NCI-H748 (cell line): ENCODE results near the gene MCTS1.
A peak's percentile ranks its signal among the peaks of the same experiment; 100 is the strongest.

Experiments
- DNase-seq: peaks from one replicate; lab custom pipeline; 2025; ENCODE audit not compliant: unreplicated experiment; lab: John Stamatoyannopoulos, UW

The MCTS1 gene

GRCh38 chrX:120603707-120604360 lies at the start of gene MCTS1:
TSS of gene MCTS1 (plus strand) at chrX:120604101. CDS start at chrX:120604237, 136 bp downstream.
- peak; percentile 99 for DNase-seq

GRCh38 chrX:120556251-120556650 lies 47.6 kb upstream of the MCTS1 start:
- no peak for DNase-seq

GRCh38 chrX:120559804-120560203 lies 44.1 kb upstream of the MCTS1 start:
- DNase-seq = peak; percentile 64

GRCh38 chrX:120560405-120560841 lies 43.5 kb upstream of the MCTS1 start:
- peak; percentile 83 for DNase-seq

GRCh38 chrX:120560842-120561633 lies 42.9 kb upstream of the MCTS1 start, which contains the start of gene CUL4B:
TSS of gene CUL4B (minus strand) at chrX:120560962. CDS start at chrX:120560638, 324 bp downstream.
- DNase-seq = peak; percentile 99

- DNase-seq = peak; percentile 35
Measured at GRCh38 chrX:120561634-120562568, 42.0 kb upstream of the MCTS1 start.

- no peak for DNase-seq
Measured at GRCh38 chrX:120562569-120562926, 41.4 kb upstream of the MCTS1 start.

GRCh38 chrX:120564925-120565324 lies 39.0 kb upstream of the MCTS1 start:
- DNase-seq = no peak

- DNase-seq = no peak
Measured at GRCh38 chrX:120566817-120567216, 37.1 kb upstream of the MCTS1 start.

- DNase-seq = no peak
Measured at GRCh38 chrX:120568035-120568434, 35.9 kb upstream of the MCTS1 start.

- no peak for DNase-seq
Measured at GRCh38 chrX:120568609-120569008, 35.3 kb upstream of the MCTS1 start.

GRCh38 chrX:120570011-120570600 lies 33.8 kb upstream of the MCTS1 start:
- DNase-seq = no peak

- peak; percentile 4 for DNase-seq
Measured at GRCh38 chrX:120573806-120574205, 30.1 kb upstream of the MCTS1 start.

GRCh38 chrX:120575379-120576114 lies 28.4 kb upstream of the MCTS1 start:
- DNase-seq = peak; percentile 13

- DNase-seq = no peak
Measured at GRCh38 chrX:120585702-120586101, 18.2 kb upstream of the MCTS1 start.

- DNase-seq = peak; percentile 72
Measured at GRCh38 chrX:120604361-120604782, 471 bp downstream of the MCTS1 start.

- no peak for DNase-seq
Measured at GRCh38 chrX:120612086-120612485, 8.2 kb downstream of the MCTS1 start.

- no peak for DNase-seq
Measured at GRCh38 chrX:120614816-120615215, 10.9 kb downstream of the MCTS1 start.

- DNase-seq = no peak
Measured at GRCh38 chrX:120617996-120618630, 14.2 kb downstream of the MCTS1 start.

- no peak for DNase-seq
Measured at GRCh38 chrX:120625371-120625770, 21.5 kb downstream of the MCTS1 start.
